ENCODE data around the gene PTPRF. TPM values are rescaled to one million over a fixed set of nuclear protein-coding genes. Genes with fewer than 3 reads are reported as not detected.
A peak's percentile ranks its signal among the peaks of the same experiment; 100 is the strongest.

PTPRF gene
- total and polyA plus RNA-seq, 2 experiments from 2014 or later = 96.0 to 115 TPM

- peak overlapping the region; percentile 90 for H3K27ac ChIP-seq
- no peaks in the 10 kb centered on the region for H3K27me3 ChIP-seq
- TF ChIP-seq, protein P1, sequence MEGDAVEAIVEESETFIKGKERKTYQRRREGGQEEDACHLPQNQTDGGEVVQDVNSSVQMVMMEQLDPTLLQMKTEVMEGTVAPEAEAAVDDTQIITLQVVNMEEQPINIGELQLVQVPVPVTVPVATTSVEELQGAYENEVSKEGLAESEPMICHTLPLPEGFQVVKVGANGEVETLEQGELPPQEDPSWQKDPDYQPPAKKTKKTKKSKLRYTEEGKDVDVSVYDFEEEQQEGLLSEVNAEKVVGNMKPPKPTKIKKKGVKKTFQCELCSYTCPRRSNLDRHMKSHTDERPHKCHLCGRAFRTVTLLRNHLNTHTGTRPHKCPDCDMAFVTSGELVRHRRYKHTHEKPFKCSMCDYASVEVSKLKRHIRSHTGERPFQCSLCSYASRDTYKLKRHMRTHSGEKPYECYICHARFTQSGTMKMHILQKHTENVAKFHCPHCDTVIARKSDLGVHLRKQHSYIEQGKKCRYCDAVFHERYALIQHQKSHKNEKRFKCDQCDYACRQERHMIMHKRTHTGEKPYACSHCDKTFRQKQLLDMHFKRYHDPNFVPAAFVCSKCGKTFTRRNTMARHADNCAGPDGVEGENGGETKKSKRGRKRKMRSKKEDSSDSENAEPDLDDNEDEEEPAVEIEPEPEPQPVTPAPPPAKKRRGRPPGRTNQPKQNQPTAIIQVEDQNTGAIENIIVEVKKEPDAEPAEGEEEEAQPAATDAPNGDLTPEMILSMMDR (IDR thresholded peaks at IDR 0.05; ENCODE audit: poor library complexity) = no peak
- TF ChIP-seq EZH2 (IDR thresholded peaks at IDR 0.05; ENCODE audit: borderline replicate concordance) (no peak), EZH2phosphoT487 (IDR thresholded peaks at IDR 0.05; ENCODE audit: low read depth, severe bottlenecking, unreplicated experiment) (no peak)
- H3K9me3 ChIP-seq (ENCODE audit: low read depth) = no peaks in the 10 kb centered on the region
- peak overlapping the region; percentile 62 for H3K4me2 ChIP-seq
- H3K9me2 ChIP-seq (replicated peaks; ENCODE audit: insufficient read depth) = no peaks in the 10 kb centered on the region
- H3K36me3 ChIP-seq (replicated peaks; ENCODE audit: insufficient read depth, low read depth) = no peaks in the 10 kb centered on the region
- DNase-seq (ENCODE audit: low spot score) = no peak
- peaks cover 58% of the 10 kb centered on the region for H3K79me2 ChIP-seq
- no peak overlapping the region for H2AFZ ChIP-seq
- no peaks in the 10 kb centered on the region for H4K20me1 ChIP-seq (ENCODE audit: insufficient read depth, poor library complexity, severe bottlenecking)
- peaks cover 37% of the 10 kb centered on the region for H3K4me1 ChIP-seq (ENCODE audit: insufficient read depth)
- no peak overlapping the region for H3K4me3 ChIP-seq
- 94% methylated on average over 6 of the region's 6 CpGs for WGBS (ENCODE audit: low lambda C conversion rate, missing lambda C conversion rate)
Observed at GRCh38 chr1:43556782-43557181, 26.1 kb downstream of the PTPRF start.

DNA sequence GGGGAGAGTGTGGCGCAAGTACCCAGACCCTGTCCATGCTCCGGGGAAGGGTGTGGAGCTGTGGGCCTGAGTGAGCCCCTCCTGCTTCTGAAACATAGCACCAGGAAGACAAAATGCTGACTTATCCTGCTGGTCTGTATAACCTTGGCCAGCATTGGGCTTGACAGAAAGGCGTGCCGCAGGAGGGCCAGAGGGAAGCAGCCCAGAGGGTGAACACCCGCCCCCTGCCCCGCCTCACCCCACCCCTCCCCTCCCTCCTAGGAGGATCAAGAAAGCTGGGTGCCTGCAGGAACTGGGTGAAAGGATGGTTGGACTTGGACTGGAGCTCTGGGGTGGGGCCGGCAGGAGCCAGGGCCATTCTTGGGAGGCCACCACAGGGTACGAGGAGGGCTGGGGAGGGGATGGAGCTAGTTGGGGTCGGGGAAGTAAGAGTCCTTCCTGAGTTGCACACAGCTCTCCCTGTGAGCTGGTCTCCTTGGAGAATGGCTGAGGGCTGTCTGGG is 27.1 kb downstream of the PTPRF start:
- H3K9me3 ChIP-seq (ENCODE audit: low read depth) = no peaks in the 10 kb centered on the region
- no peaks in the 10 kb centered on the region for H3K36me3 ChIP-seq (replicated peaks; ENCODE audit: insufficient read depth, low read depth)
- H3K4me3 ChIP-seq = no peak overlapping the region
- no peak overlapping the region for H2AFZ ChIP-seq
- peak overlapping the region; percentile 62 for H3K4me2 ChIP-seq
- peak overlapping the region; percentile 90 for H3K27ac ChIP-seq
- 34% methylated on average over 7 of the region's 9 CpGs for WGBS (ENCODE audit: low lambda C conversion rate, missing lambda C conversion rate)
- DNase-seq (ENCODE audit: low spot score) = peak; percentile 87
- no peaks in the 10 kb centered on the region for H4K20me1 ChIP-seq (ENCODE audit: insufficient read depth, poor library complexity, severe bottlenecking)
- TF ChIP-seq EZH2 (IDR thresholded peaks at IDR 0.05; ENCODE audit: borderline replicate concordance) (no peak), EZH2phosphoT487 (IDR thresholded peaks at IDR 0.05; ENCODE audit: low read depth, severe bottlenecking, unreplicated experiment) (no peak)
- TF ChIP-seq, protein P1 (IDR thresholded peaks at IDR 0.05; ENCODE audit: poor library complexity) = no peak
- peaks cover 55% of the 10 kb centered on the region for H3K79me2 ChIP-seq
- H3K27me3 ChIP-seq = no peaks in the 10 kb centered on the region
- H3K4me1 ChIP-seq (ENCODE audit: insufficient read depth) = peaks cover 28% of the 10 kb centered on the region
- no peaks in the 10 kb centered on the region for H3K9me2 ChIP-seq (replicated peaks; ENCODE audit: insufficient read depth)

DNA sequence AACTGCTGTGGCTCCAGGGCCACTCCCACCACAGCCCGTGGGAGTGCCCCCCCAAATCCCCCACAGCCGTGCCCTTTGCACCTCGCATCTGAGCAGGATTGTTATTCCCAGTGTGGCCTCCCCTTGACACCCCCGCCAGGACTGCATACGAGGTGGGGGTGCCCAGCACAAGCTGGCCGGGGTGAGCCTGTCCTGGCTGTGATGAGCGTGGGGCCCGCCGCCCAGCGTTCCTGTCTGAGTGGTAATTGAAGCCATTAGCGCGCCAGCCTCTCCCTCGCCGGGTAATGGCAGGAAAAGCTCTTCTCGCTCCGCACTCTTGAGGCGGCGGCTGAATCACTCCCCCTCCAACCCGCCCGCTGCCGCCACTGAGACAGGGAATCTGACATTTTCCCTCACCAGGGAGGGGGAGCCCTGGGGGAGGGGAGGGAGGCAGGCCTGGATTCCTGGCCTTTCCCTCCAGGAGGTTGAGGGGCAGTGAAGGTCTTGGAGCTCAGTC is 27.7 kb downstream of the PTPRF start:
- Histone ChIP-seq H3K4me2 (peak overlapping the region; percentile 62), H2AFZ (no peak overlapping the region), H3K36me3 (replicated peaks; ENCODE audit: insufficient read depth, low read depth) (no peaks in the 10 kb centered on the region), H3K27me3 (no peaks in the 10 kb centered on the region), H4K20me1 (ENCODE audit: insufficient read depth, poor library complexity, severe bottlenecking) (no peaks in the 10 kb centered on the region), H3K79me2 (peaks cover 52% of the 10 kb centered on the region), H3K4me3 (no peak overlapping the region), H3K27ac (peak overlapping the region; percentile 90), H3K4me1 (ENCODE audit: insufficient read depth) (peaks cover 26% of the 10 kb centered on the region), H3K9me2 (replicated peaks; ENCODE audit: insufficient read depth) (no peaks in the 10 kb centered on the region), H3K9me3 (ENCODE audit: low read depth) (no peaks in the 10 kb centered on the region)
- TF ChIP-seq, protein P1 (IDR thresholded peaks at IDR 0.05; ENCODE audit: poor library complexity) = no peak
- TF ChIP-seq EZH2 (IDR thresholded peaks at IDR 0.05; ENCODE audit: borderline replicate concordance) (no peak), EZH2phosphoT487 (IDR thresholded peaks at IDR 0.05; ENCODE audit: low read depth, severe bottlenecking, unreplicated experiment) (no peak)
- DNase-seq (ENCODE audit: low spot score) = peak; percentile 83
- 32% methylated on average over 21 of the region's 21 CpGs for WGBS (ENCODE audit: low lambda C conversion rate, missing lambda C conversion rate)

Measured in hepatocyte (in vitro differentiated cells).